HCT116 (cell line): ENCODE measurements around the gene C2CD2.

Source experiments
- POLR2A ChIP-seq: IDR thresholded peaks from 2 replicates; pipeline ENCODE4 v1.7.0; 2011; ENCODE audit warnings: borderline replicate concordance; ENCODE audit not compliant: insufficient read depth, insufficient read length; ENCODE audit errors: extremely low read depth
- POLR2AphosphoS5 ChIP-seq: IDR thresholded peaks from 2 replicates; pipeline ENCODE4 v1.6.1; 2011; ENCODE audit warnings: mild to moderate bottlenecking, low read depth, low read length, moderate library complexity
- TCF7L2 ChIP-seq: IDR thresholded peaks from 2 replicates; pipeline ENCODE4 v1.7.0; 2011; ENCODE audit warnings: borderline replicate concordance, inconsistent platforms; ENCODE audit not compliant: insufficient read depth, insufficient read length; ENCODE audit errors: extremely low read depth
- YY1 ChIP-seq: IDR thresholded peaks from 2 replicates; pipeline ENCODE4 v1.6.1; 2011; ENCODE audit warnings: low read length, low read depth, moderate library complexity, mild to moderate bottlenecking; ENCODE audit not compliant: insufficient replicate concordance; ENCODE audit errors: extremely low read depth
- TF ChIP-seq, protein P1 (sequence below), 3 experiments: fragments of 200-600 bp in 1 of 3; sonication (generic) in 1 of 3; IDR thresholded peaks in 2 of 3; conservative IDR thresholded peaks in 1 of 3; 2 replicates each; pipeline ENCODE4 v1.5.1; 2012 to 2017; ENCODE audit warnings: low read depth in 2 of 3, low read length in 2 of 3, antibody characterized with exemption in 1 of 3, borderline replicate concordance in 1 of 3, control low read depth in 1 of 3, mild to moderate bottlenecking in 1 of 3, mixed read lengths in 1 of 3, mixed run types in 1 of 3, moderate library complexity in 1 of 3; ENCODE audit not compliant: insufficient read depth in 1 of 3
- TF ChIP-seq, protein P2 (sequence below): IDR thresholded peaks from 2 replicates; pipeline ENCODE4 v1.6.1; 2012; ENCODE audit warnings: low read depth

DNA sequence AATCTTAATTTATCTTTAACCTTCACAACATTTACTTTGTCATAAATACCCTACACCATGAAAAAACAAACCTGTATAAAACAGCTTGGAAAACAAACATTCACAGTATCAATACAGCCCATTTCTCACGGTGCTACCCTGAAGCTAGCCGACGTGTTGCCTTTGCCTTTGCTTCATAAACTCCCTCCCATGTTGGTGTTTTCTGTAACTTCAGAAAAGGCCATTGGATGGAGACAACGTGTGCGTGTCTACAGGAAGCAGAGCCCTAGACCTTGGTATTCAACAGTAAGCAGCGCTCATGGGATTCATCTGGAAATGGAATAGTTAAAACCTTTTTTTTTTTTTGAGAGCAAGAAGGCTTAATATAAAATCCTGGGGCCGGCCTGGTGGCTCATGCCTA is 67.5 kb downstream of the C2CD2 start:
- no peak for TF ChIP-seq YY1
- TF ChIP-seq POLR2A = no peak
- TF ChIP-seq, protein P1, sequence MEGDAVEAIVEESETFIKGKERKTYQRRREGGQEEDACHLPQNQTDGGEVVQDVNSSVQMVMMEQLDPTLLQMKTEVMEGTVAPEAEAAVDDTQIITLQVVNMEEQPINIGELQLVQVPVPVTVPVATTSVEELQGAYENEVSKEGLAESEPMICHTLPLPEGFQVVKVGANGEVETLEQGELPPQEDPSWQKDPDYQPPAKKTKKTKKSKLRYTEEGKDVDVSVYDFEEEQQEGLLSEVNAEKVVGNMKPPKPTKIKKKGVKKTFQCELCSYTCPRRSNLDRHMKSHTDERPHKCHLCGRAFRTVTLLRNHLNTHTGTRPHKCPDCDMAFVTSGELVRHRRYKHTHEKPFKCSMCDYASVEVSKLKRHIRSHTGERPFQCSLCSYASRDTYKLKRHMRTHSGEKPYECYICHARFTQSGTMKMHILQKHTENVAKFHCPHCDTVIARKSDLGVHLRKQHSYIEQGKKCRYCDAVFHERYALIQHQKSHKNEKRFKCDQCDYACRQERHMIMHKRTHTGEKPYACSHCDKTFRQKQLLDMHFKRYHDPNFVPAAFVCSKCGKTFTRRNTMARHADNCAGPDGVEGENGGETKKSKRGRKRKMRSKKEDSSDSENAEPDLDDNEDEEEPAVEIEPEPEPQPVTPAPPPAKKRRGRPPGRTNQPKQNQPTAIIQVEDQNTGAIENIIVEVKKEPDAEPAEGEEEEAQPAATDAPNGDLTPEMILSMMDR (IDR thresholded peaks at IDR 0.05 in 2 of 3, conservative IDR thresholded peaks at IDR 0.05 in 1 of 3; ENCODE audit: borderline replicate concordance in 1 of 3, insufficient read depth in 1 of 3, low read depth in 2 of 3, low read length in 2 of 3) = no peak
- no peak for TF ChIP-seq POLR2AphosphoS5
- no peak for TF ChIP-seq TCF7L2
- TF ChIP-seq, protein P2, sequence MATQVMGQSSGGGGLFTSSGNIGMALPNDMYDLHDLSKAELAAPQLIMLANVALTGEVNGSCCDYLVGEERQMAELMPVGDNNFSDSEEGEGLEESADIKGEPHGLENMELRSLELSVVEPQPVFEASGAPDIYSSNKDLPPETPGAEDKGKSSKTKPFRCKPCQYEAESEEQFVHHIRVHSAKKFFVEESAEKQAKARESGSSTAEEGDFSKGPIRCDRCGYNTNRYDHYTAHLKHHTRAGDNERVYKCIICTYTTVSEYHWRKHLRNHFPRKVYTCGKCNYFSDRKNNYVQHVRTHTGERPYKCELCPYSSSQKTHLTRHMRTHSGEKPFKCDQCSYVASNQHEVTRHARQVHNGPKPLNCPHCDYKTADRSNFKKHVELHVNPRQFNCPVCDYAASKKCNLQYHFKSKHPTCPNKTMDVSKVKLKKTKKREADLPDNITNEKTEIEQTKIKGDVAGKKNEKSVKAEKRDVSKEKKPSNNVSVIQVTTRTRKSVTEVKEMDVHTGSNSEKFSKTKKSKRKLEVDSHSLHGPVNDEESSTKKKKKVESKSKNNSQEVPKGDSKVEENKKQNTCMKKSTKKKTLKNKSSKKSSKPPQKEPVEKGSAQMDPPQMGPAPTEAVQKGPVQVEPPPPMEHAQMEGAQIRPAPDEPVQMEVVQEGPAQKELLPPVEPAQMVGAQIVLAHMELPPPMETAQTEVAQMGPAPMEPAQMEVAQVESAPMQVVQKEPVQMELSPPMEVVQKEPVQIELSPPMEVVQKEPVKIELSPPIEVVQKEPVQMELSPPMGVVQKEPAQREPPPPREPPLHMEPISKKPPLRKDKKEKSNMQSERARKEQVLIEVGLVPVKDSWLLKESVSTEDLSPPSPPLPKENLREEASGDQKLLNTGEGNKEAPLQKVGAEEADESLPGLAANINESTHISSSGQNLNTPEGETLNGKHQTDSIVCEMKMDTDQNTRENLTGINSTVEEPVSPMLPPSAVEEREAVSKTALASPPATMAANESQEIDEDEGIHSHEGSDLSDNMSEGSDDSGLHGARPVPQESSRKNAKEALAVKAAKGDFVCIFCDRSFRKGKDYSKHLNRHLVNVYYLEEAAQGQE = no peak
